Hindlimb muscle (tissue), 1 donor: Measurements from ENCODE around the gene PRKG2. TPM values are rescaled to one million over a fixed set of nuclear protein-coding genes. Genes with fewer than 3 reads are reported as not detected.

ENCODE experiments used
- DNase-seq: peaks from one replicate; pipeline ENCODE4 v3.0.0-alpha.2; 2013
- polyA plus RNA-seq: library from polyadenylated mRNA; unstranded; fragments of 120-200 nt; gene quantifications from one replicate; pipeline ENCODE4 v1.2.1, GENCODE V29; 2013; ENCODE audit not compliant: insufficient read length

PRKG2 gene
- polyA plus RNA-seq, 1 donor, result 0.40 TPM

DNA sequence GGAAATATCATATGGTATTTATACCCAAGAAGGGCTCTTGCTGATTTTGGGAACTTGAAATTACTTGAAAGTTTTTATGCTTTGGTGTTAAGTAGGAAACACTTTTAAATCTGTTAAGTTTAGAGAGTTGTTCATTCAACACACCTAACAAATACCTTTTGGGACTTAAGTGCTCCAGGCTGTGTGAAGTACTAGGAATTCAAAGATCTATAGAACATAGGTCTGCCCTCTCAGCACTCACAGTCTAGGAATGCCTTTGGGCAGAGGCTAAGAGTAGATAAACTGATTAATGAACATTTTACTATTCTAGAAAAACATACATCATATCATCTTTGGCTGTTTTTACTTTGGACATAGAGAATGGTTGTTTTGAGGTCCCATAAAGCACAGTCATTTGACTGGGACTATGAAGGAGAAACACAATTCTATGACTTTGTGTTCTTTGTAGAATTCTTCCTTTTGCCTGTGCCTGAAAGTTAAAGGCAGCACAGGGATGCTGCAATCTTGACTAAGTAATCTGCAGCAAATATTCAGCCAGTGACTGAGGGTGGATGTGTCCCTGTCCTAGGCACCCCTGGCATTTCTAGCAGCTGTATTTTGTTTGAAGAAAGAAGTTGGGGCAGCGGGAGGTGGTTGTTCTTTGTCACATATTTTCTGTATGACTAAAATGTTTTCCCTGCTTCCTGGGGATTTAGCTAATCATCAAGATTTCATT is 176.2 kb downstream of the PRKG2 start:
- DNase-seq, result no peak

Other genes starting within 250 kb of the PRKG2 start
- 0.34 TPM for gene BMP3, start 184.5 kb downstream of the PRKG2 start, polyA plus RNA-seq